D721Med (cell line): Measurements from ENCODE around the gene MAPKAP1.
A peak's percentile ranks its signal among the peaks of the same experiment; 100 is the strongest.

Experiments
- DNase-seq: peaks from one replicate; pipeline ENCODE4 v3.0.0; 2011; ENCODE audit warnings: low spot score; ENCODE audit not compliant: insufficient read length
- FAIRE-seq: peaks from 2 replicates; lab custom pipeline; 2011; peaks lifted over from hg19 to GRCh38; lab: Jason Lieb, UNC
- CTCF ChIP-seq: IDR thresholded peaks from 2 replicates; pipeline ENCODE4 v1.5.1; 2012; ENCODE audit warnings: mild to moderate bottlenecking, control low read depth; ENCODE audit not compliant: insufficient read depth; ENCODE audit errors: missing control alignments

Gene MAPKAP1

GRCh38 chr9:125559194-125559593 is 147.8 kb downstream of the MAPKAP1 start:
- TF ChIP-seq CTCF: no peak
- DNase-seq (no peak), FAIRE-seq (no peak)

- FAIRE-seq (peak; percentile 46), DNase-seq (peak; percentile 34)
- peak; percentile 95 for TF ChIP-seq CTCF
Measured at GRCh38 chr9:125558453-125559092, 148.4 kb downstream of the MAPKAP1 start.

GRCh38 chr9:125556046-125556721 is 150.8 kb downstream of the MAPKAP1 start:
- DNase-seq: no peak
- no peak for TF ChIP-seq CTCF
- no peak for FAIRE-seq

- DNase-seq (no peak), FAIRE-seq (no peak)
- no peak for TF ChIP-seq CTCF
Measured at GRCh38 chr9:125554726-125555125, 152.3 kb downstream of the MAPKAP1 start.

- FAIRE-seq (no peak), DNase-seq (no peak)
- TF ChIP-seq CTCF: no peak
Measured at GRCh38 chr9:125551781-125552180, 155.2 kb downstream of the MAPKAP1 start.

GRCh38 chr9:125549891-125550885 is 156.8 kb downstream of the MAPKAP1 start:
- FAIRE-seq: no peak
- no peak for DNase-seq
- TF ChIP-seq CTCF: no peak
